Small intestine (tissue), 7 donors: ENCODE results near the gene CCDC6. TPM values are rescaled to one million over a fixed set of nuclear protein-coding genes. Genes with fewer than 3 reads are reported as not detected.
"Not testable (repeated sequence)": the region's sequence is repeated elsewhere in the genome, so short reads cannot be mapped to it uniquely, and the experiment has no call there.

Source experiments
- DNase-seq, 2 donors: peaks; one replicate each; pipeline versions ENCODE4 v3.0.0 to v3.0.0-alpha.2; 2013
- FAIRE-seq: peaks from 2 replicates; lab custom pipeline; 2012; peaks lifted over from hg19 to GRCh38; lab: Jason Lieb, UNC
- H3K27ac ChIP-seq, 3 donors: one replicate each; pipeline ENCODE4 v1.5.1; 2013; ENCODE audit warnings: low read length in 2 of 3, mild to moderate bottlenecking in 2 of 3, control low read depth in 1 of 3, inconsistent platforms in 1 of 3, low read depth in 1 of 3, moderate library complexity in 1 of 3
- H3K27me3 ChIP-seq, 3 donors: one replicate each; pipeline ENCODE4 v1.6.1; 2013; ENCODE audit warnings: low read length in 3 of 3, inconsistent platforms in 1 of 3; ENCODE audit not compliant: control insufficient read depth in 3 of 3, insufficient read depth in 3 of 3
- H3K36me3 ChIP-seq, 3 donors: one replicate each; pipeline ENCODE4 v1.6.1; 2013; ENCODE audit warnings: low read length in 3 of 3, inconsistent platforms in 1 of 3, low read depth in 1 of 3, mild to moderate bottlenecking in 1 of 3, moderate library complexity in 1 of 3; ENCODE audit not compliant: control insufficient read depth in 3 of 3, insufficient read depth in 2 of 3
- H3K4me1 ChIP-seq, 3 donors: one replicate each; pipeline ENCODE4 v1.6.1; 2013; ENCODE audit warnings: low read length in 2 of 3, inconsistent platforms in 1 of 3, low read depth in 1 of 3, mild to moderate bottlenecking in 1 of 3, moderate library complexity in 1 of 3; ENCODE audit not compliant: control insufficient read depth in 3 of 3, insufficient read depth in 2 of 3
- H3K4me3 ChIP-seq, 3 donors: one replicate each; pipeline ENCODE4 v1.5.1; 2013; ENCODE audit warnings: low read length in 3 of 3, control low read depth in 1 of 3, inconsistent platforms in 1 of 3, low read depth in 1 of 3, mild to moderate bottlenecking in 1 of 3, moderate library complexity in 1 of 3
- H3K9me3 ChIP-seq, 2 donors: one replicate each; pipeline ENCODE4 v1.6.1; 2013; ENCODE audit warnings: low read depth in 1 of 2, low read length in 1 of 2; ENCODE audit not compliant: control insufficient read depth in 2 of 2, insufficient read depth in 1 of 2
- WGBS, 3 donors: extraction: QIAGEN DNeasy Blood & Tissue Kit; methylation state at CpG; one replicate each; pipeline ENCODE4 v1.1.7; 2013; 5-methylcytosine and 5-hydroxymethylcytosine counted together
- polyA plus RNA-seq, 4 donors: library from polyadenylated mRNA; stranded (reverse) in 3 of 4; unstranded in 1 of 4; fragments of 200-250 nt in 3 of 4; fragments of 120-200 nt in 1 of 4; gene quantifications; one replicate each; pipeline versions ENCODE4 v1.2.1 to v1.2.3, GENCODE V29; 2013
- donor health status: healthy with polysubstance abuse.
- donor health status: control.
- donor health status: control.
- donor health status: Bipolar disorder and iron deficiency.
- donor health status: healthy.

Gene CCDC6
- polyA plus RNA-seq, 4 donors, result 16.5 to 44.4 (median 24.7) TPM

DNA sequence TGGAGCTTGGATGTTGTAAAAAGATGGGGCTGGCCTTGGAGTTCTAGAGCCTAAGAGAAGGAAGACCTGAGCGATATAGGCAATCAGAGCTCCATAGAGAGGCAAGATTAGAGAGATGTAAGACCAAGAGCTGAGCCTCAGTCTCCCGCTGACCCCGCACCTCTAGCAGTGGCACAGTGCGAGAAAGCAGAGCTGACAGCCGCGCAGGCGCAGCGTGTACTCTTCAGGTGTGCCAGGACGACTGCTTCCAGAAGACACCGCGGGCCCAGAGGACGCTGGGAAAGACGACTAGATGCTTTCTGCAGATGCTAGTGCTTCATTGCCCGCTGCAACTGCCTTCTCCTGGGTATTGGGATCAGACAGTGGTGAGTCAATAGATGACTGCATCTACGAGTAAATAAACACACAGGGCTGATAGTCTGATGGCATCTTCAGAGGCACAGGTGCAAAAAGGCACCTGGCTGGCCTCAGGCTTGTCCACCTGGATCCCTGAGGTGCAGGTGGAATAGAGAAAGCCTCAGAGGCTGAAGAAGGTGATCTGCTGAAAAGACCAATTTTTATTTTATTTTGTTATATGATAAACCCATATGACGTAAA, 38.1 kb upstream of the CCDC6 start:
- FAIRE-seq, result no peak
- Histone ChIP-seq H3K9me3 (no peaks in the 10 kb centered on the region), H3K27ac (no peak overlapping the region), H3K4me3 (no peak overlapping the region), H3K4me1 (peaks cover 0 to 5% (median 0%) of the 10 kb centered on the region in 3 donors), H3K36me3 (no peaks in the 10 kb centered on the region), H3K27me3 (no peaks in the 10 kb centered on the region)
- no peak for DNase-seq
- WGBS, 3 donors, result 82 to 91% (median 86%) methylated on average over 16 of the region's 16 CpGs

DNA sequence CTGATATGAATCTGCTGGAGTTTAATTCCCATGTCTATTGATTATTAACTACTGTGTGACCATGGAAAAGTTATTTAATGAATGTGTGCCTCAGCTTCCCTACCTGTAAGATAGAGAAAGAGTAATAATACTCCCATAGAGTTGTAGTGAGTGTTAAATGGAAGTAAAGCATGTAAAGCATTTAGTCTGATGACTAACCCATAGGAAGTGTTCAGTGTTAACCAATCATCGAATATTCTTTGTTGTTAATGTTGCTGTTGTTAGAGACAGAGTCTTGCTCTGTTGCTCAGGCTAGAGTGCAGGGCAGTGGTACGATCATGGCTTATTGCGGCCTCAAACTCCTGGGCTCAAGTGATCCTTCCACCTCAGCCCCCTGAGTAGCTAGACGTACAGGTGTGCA, 36.2 kb upstream of the CCDC6 start:
- no peak for DNase-seq
- no peak for FAIRE-seq
- Histone ChIP-seq H3K4me1 (peaks cover 0 to 5% (median 0%) of the 10 kb centered on the region in 3 donors), H3K4me3 (no peak overlapping the region), H3K27ac (no peak overlapping the region), H3K36me3 (no peaks in the 10 kb centered on the region), H3K27me3 (no peaks in the 10 kb centered on the region), H3K9me3 (no peaks in the 10 kb centered on the region)
- WGBS, 3 donors, result 75 to 87% (median 85%) methylated on average over 4 of the region's 4 CpGs

DNA sequence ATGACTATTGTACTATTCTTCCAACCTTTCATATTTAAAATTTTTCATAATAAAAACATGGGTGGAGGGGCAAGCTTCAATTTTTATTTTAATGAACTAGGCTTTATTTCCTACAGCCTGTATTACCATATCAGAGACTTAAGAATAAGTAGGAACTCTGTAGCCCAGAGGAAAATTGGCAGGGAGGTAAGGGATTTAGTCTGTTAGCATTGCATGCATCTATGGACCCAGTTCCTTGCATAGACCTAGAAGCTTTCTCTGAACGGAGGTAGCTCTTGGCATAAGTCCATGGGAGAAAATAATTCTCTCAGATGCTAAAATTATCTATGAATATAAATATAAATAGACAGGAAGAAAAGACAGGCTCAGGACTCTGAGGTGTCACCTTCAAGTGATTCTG, 31.4 kb upstream of the CCDC6 start:
- H3K36me3 ChIP-seq, result no peaks in the 10 kb centered on the region
- H3K27ac ChIP-seq, result no peak overlapping the region
- no peak for DNase-seq
- 48 to 75% (median 71%) methylated on average over 1 of the region's 1 CpG for WGBS, 3 donors
- H3K9me3 ChIP-seq, result no peaks in the 10 kb centered on the region
- peaks cover 0 to 5% (median 0%) of the 10 kb centered on the region in 3 donors for H3K4me1 ChIP-seq
- no peaks in the 10 kb centered on the region for H3K27me3 ChIP-seq
- no peak overlapping the region for H3K4me3 ChIP-seq
- no peak for FAIRE-seq

DNA sequence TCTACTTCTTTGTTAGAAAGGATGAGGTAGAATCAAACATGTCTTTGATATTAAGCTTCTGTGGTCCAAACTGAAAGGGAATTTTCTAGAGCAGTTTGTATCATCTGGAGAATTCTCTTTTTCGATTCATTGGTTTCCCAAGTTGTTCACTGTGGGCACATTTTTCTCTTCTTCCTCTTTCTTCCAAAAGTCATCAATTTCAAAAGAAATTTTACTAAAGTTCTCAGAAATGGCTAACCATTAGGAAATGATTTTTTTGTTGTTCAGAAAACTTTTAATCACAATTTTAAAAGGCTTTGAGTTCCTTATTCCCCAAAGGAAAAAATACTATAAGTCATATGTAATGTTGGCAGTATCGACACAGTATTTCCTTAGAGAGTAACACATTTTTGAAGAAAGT, 28.3 kb upstream of the CCDC6 start:
- no peak overlapping the region for H3K27ac ChIP-seq
- H3K9me3 ChIP-seq, result no peaks in the 10 kb centered on the region
- H3K36me3 ChIP-seq, result no peaks in the 10 kb centered on the region
- peaks cover 0 to 3% (median 0%) of the 10 kb centered on the region in 3 donors for H3K4me1 ChIP-seq
- no peaks in the 10 kb centered on the region for H3K27me3 ChIP-seq
- WGBS, 3 donors, result 73 to 89% (median 74%) methylated on average over 2 of the region's 2 CpGs
- DNase-seq, result no peak
- H3K4me3 ChIP-seq, result no peak overlapping the region
- FAIRE-seq, result no peak

DNA sequence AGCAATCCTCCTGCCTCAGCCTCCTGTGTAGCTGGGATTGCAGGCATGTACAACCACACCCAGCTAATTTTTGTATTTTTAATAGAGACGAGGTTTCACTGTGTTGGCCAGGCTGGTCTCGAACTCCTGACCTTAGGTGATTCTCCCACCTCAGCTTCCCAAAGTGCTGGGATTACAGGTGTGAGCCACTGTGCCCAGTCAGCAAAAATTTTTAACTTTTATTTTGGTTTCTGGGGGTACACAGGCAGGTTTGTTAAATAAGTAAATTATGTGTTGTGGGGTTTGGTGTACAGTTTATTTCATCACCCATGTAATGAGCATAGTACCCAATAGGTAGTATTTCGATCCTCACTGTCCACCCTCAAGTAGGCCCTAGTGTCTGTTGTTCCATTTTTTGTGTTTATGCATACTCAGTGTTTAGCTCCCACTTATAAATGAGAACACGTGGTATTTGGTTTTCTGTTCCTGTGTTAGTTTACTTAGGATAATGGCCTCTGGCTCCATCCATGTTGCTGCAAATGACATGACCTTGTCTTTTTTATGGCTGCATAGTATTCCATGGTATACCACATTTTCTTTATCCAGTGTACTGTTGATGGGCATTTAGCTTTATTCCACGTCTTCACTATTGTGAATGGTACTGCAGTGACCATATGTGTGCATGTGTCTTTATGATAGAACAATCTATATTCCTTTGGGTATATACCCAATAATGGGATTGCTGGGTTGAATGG, 24.6 kb upstream of the CCDC6 start:
- not testable (repeated sequence) for H3K27ac ChIP-seq, H3K4me1 ChIP-seq, H3K4me3 ChIP-seq, H3K36me3 ChIP-seq, H3K27me3 ChIP-seq, DNase-seq, H3K9me3 ChIP-seq, FAIRE-seq
- 88% methylated on average over 5 of the region's 5 CpGs for WGBS, 3 donors

DNA sequence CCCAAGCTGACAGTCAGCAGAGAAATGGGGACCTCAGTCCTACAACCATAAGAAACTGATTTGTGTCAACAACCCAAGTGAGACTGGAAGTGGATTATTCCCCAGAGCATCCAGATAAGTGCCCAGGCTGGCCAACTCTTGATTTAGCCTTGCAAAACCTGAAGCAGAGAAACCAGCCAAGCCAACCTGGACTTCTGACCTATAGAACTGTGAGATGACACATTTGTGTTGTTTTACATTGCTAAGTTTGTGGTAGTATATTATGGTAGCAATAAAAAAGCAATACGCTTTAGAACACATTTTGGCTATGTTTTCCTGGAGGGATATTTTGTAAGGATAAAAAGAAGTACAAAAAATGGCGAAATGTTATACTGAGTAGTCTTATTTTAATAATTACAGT, 19.7 kb upstream of the CCDC6 start:
- Histone ChIP-seq H3K4me1 (no peaks in the 10 kb centered on the region), H3K27me3 (no peaks in the 10 kb centered on the region), H3K9me3 (peaks cover 0 to 9% of the 10 kb centered on the region in 2 donors), H3K4me3 (no peak overlapping the region), H3K36me3 (no peaks in the 10 kb centered on the region), H3K27ac (no peak overlapping the region)
- no peak for FAIRE-seq
- WGBS, 3 donors, result 85 to 87% (median 86%) methylated on average over 2 of the region's 2 CpGs
- peak in 1 of 2 donors; percentile 4 for DNase-seq

DNA sequence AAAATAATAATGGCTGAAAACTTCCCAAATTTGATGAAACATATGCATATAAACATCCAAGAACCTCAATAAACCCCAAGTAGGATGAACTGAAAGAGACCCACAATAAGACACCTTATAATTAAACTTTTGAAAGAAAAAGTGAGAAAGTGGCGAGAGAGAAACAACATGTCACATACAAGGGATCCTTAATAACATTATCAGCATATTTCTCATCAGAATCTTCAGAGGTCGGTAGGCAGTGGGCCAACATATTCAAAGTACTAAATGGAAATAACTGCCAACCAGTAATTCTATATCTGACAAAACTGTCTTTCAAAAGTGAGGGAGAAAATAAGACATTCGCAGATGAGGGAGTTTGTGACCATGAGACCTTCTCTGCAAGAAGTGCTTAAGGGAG, 16.6 kb upstream of the CCDC6 start:
- DNase-seq (no peak), FAIRE-seq (no peak)
- WGBS, 3 donors, result 59 to 61% (median 61%) methylated on average over 3 of the region's 3 CpGs
- Histone ChIP-seq H3K4me1 (no peaks in the 10 kb centered on the region), H3K4me3 (no peak overlapping the region), H3K27ac (no peak overlapping the region), H3K36me3 (no peaks in the 10 kb centered on the region), H3K9me3 (peaks cover 0 to 9% of the 10 kb centered on the region in 2 donors), H3K27me3 (no peaks in the 10 kb centered on the region)

DNA sequence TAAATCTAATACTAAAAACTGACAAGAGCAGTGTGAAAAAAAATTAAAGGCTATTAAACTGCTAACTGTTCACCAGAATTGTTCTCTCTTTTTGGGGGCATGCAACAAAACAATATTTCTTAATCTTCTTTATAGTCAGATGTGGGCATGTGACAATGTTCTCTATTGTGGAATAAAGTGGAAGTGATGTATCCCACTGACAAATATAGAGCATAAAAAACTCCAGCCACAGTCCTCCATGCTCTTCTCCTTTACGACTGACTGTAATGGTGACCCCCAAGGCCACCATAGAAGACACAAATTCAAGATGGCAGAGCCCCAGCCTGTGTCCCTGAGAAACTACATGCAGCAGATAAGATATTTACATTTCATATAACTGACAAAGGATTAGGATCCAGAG, 11.6 kb upstream of the CCDC6 start:
- no peaks in the 10 kb centered on the region for H3K27me3 ChIP-seq
- 75 to 84% (median 84%) methylated on average over 1 of the region's 1 CpG for WGBS, 3 donors
- peaks cover 0 to 15% of the 10 kb centered on the region in 2 donors for H3K9me3 ChIP-seq
- no peak overlapping the region for H3K4me3 ChIP-seq
- FAIRE-seq (no peak), DNase-seq (no peak)
- H3K27ac ChIP-seq, result no peak overlapping the region
- no peaks in the 10 kb centered on the region for H3K36me3 ChIP-seq
- no peaks in the 10 kb centered on the region for H3K4me1 ChIP-seq
